ENCODE data around the gene LILRA2.
"Not testable (repeated sequence)": the region's sequence is repeated elsewhere in the genome, so short reads cannot be mapped to it uniquely, and the experiment has no call there.

Gene LILRA2

GRCh38 chr19:54571715-54572615 is 1.6 kb upstream of the LILRA2 start:
- not testable (repeated sequence) for DNase-seq (ENCODE audit: low read depth in 3 of 3)

GRCh38 chr19:54572696-54573311 is 786 bp upstream of the LILRA2 start:
- DNase-seq (ENCODE audit: low read depth in 3 of 3) = no peak

GRCh38 chr19:54574051-54574450 is 461 bp downstream of the LILRA2 start:
- DNase-seq (ENCODE audit: low read depth in 3 of 3) = no peak

GRCh38 chr19:54574527-54575056 is 1.0 kb downstream of the LILRA2 start:
- no peak for DNase-seq (ENCODE audit: low read depth in 3 of 3)

- not testable (repeated sequence) for DNase-seq (ENCODE audit: low read depth in 3 of 3)
These were observed 1.6 kb downstream of the LILRA2 start for GRCh38 chr19:54575205-54575604.

DNA sequence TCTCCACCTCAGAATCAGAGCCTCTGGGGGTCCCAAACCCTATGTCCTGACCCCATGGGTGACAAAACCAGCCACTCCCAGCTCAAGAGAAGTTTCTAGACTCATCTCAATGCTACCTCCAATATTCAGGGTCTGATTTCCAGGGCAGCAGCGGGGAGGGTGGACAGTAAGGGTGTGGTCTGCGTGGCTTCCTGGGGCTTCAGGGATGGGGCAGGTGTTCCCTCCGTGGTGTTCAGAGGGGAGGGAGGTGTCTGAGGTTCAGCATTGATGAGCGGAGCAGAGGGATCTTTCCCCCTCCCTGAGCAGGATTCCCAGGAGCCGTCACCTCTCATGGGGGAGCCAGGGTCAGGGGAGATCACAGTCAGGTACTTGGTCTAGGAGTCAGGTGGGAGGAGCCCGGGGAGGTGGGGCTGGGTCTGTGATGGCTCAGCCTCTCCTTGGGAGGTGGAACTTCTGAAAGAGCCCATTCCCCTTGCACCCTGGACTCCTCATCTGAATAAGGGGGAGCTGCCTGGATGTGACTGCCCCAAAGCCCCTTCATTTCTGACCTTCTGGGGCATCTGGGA is 2.9 kb downstream of the LILRA2 start:
- no peak for DNase-seq (ENCODE audit: low read depth in 3 of 3)

- DNase-seq (ENCODE audit: low read depth in 3 of 3) = no peak
These were observed 3.7 kb downstream of the LILRA2 start for GRCh38 chr19:54577334-54577733.

- DNase-seq (ENCODE audit: low read depth in 3 of 3) = not testable (repeated sequence)
These were observed 4.7 kb downstream of the LILRA2 start for GRCh38 chr19:54578268-54578667.

DNA sequence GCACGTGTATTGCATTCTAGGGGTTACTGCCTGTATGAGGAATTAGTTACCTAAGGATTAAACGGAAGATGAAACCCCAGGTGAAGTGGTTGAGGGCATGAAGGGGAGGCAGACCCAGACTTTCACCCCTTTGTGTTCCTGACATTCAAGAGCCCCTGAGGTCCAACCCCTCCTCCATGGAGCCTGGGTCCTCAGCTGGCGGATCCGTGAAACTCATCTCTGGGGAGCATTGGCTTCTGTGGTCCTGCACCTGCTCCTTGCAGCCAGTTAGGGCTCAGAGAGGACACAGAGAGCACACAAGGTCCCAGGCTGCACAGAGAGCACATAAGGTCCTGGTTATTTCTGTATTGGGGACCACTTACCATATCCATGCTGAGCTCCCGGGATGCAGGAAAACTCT is 12.8 kb downstream of the LILRA2 start:
- DNase-seq (ENCODE audit: low read depth in 3 of 3) = no peak

DNA sequence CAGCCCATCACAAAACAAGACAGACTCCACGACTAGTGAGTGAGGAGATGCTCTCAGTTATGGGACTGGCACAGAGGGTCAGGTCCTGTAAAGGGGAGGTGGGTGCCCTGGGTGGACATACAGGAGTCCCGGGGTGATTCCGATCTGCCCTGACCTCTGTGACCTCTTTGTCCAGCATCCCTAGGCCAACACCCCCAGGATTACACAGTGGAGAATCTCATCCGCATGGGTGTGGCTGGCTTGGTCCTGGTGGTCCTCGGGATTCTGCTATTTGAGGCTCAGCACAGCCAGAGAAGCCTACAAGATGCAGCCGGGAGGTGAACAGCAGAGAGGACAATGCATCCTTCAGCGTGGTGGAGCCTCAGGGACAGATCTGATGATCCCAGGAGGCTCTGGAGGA is 13.4 kb downstream of the LILRA2 start:
- no peak for DNase-seq (ENCODE audit: low read depth in 3 of 3)

GRCh38 chr19:54593445-54593844 is 19.9 kb downstream of the LILRA2 start, which contains the start of gene LILRA1:
LILRA1 (plus strand) TSS chr19:54593632; CDS start chr19:54594245, 613 bp downstream.
- DNase-seq (ENCODE audit: low read depth in 3 of 3) = not testable (repeated sequence)

- not testable (repeated sequence) for DNase-seq (ENCODE audit: low read depth in 3 of 3)
These were observed 20.5 kb downstream of the LILRA2 start for GRCh38 chr19:54593931-54594626.

GRCh38 chr19:54594737-54595136 is 21.1 kb downstream of the LILRA2 start:
- no peak for DNase-seq (ENCODE audit: low read depth in 3 of 3)

GRCh38 chr19:54595680-54596436 is 22.3 kb downstream of the LILRA2 start:
- DNase-seq (ENCODE audit: low read depth in 3 of 3) = not testable (repeated sequence)

GRCh38 chr19:54600212-54600611 is 26.6 kb downstream of the LILRA2 start:
- DNase-seq (ENCODE audit: low read depth in 3 of 3) = no peak

- no peak for DNase-seq (ENCODE audit: low read depth in 3 of 3)
These were observed 32.6 kb downstream of the LILRA2 start for GRCh38 chr19:54606230-54606629.

GRCh38 chr19:54606891-54607784 is 33.5 kb downstream of the LILRA2 start:
- DNase-seq (ENCODE audit: low read depth in 3 of 3) = no peak

DNA sequence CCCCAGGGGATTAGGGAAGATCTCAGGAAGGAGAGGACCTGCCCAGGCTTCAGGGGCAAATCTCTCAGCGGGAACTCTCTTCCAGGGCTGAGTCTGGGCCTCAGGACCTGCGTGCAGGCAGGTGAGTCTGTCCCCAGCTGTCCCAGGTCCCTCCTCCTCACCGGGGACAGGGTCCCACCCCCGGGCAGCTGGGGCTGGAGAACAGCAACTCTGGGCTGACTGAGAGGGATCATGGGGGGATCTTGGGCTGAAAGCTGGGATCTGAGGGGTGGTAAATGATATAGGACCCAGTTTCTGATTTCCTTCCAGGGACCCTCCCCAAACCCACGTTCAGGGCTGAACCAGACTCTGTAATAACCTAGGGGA is 34.2 kb downstream of the LILRA2 start:
- no peak for DNase-seq (ENCODE audit: low read depth in 3 of 3)

DNA sequence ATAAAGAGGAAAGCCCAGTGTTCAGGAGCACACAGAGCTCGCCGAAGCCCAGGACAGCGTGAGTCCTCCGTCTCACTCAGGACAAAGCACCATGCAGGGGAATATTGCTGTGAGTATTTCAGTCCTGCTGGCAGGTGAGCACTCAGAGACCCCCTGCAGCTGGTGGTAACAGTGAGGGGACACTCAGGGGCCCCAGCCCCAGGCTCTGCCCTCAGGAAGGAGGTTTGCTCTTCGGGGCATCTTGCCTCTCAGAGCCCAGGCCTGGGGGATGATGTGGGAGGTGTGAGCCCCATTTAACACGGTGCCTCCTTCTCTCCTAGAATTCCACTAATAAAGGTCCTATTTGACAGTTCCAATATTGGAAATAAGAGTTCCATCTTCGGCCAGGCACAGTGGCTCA is 34.6 kb downstream of the LILRA2 start:
- DNase-seq (ENCODE audit: low read depth in 3 of 3) = no peak

DNA sequence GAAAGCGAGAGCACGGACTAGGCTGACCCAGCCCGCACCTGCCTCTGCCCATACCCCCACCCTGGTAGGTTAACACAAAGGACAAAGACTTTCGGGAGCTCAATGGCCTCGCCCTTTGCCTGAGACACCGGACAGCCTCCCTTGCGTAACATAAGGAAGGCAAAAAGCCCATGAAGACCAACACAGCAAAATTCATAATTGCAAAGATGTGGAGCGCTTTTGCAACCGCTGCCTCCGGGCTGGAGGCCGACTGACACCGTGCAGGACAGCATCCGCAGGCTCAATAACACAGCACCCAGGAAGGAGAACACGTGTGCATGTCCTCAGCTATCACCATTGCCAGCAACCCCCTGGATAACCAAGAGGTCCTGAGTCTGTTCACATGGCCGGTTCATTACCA is 35.2 kb downstream of the LILRA2 start:
- DNase-seq (ENCODE audit: low read depth in 3 of 3) = no peak

Measured in stimulated activated CD4-positive, alpha-beta T cell treated with anti-CD3 and anti-CD28 coated beads, TNF-alpha, amount 100 ng/mL, for 48 hours (primary cell).